OCI-LY3 (cell line): ENCODE measurements around the gene CTTN.

Experiments
- EZH2phosphoT487 ChIP-seq: fragments of 200-600 bp; shearing (Covaris generic); IDR thresholded peaks from 2 replicates; pipeline ENCODE4 v1.6.1; 2018; ENCODE audit warnings: antibody characterized with exemption, mixed run types, low read depth
- TF ChIP-seq, protein P1 (sequence below): fragments of 200-600, 300-600 bp; sonication (generic); IDR thresholded peaks from 2 replicates; pipeline ENCODE4 v1.5.1; 2014; ENCODE audit warnings: antibody characterized with exemption, low read length, low read depth

GRCh38 chr11:70422692-70423522 lies 24.6 kb downstream of the CTTN start:
- TF ChIP-seq, protein P1, sequence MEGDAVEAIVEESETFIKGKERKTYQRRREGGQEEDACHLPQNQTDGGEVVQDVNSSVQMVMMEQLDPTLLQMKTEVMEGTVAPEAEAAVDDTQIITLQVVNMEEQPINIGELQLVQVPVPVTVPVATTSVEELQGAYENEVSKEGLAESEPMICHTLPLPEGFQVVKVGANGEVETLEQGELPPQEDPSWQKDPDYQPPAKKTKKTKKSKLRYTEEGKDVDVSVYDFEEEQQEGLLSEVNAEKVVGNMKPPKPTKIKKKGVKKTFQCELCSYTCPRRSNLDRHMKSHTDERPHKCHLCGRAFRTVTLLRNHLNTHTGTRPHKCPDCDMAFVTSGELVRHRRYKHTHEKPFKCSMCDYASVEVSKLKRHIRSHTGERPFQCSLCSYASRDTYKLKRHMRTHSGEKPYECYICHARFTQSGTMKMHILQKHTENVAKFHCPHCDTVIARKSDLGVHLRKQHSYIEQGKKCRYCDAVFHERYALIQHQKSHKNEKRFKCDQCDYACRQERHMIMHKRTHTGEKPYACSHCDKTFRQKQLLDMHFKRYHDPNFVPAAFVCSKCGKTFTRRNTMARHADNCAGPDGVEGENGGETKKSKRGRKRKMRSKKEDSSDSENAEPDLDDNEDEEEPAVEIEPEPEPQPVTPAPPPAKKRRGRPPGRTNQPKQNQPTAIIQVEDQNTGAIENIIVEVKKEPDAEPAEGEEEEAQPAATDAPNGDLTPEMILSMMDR, result no peak
- TF ChIP-seq EZH2phosphoT487, result no peak
